SK-N-SH (cell line): ENCODE results near the gene PXYLP1.

Experiments
- POLR2AphosphoS5 ChIP-seq: IDR thresholded peaks from 2 replicates; pipeline ENCODE4 v1.6.1; 2012; ENCODE audit warnings: low read depth, low read length
- TF ChIP-seq, protein P1 (sequence below): IDR thresholded peaks from 2 replicates; pipeline ENCODE4 v1.6.1; 2012; ENCODE audit warnings: mild to moderate bottlenecking, low read depth, low read length, moderate library complexity

DNA sequence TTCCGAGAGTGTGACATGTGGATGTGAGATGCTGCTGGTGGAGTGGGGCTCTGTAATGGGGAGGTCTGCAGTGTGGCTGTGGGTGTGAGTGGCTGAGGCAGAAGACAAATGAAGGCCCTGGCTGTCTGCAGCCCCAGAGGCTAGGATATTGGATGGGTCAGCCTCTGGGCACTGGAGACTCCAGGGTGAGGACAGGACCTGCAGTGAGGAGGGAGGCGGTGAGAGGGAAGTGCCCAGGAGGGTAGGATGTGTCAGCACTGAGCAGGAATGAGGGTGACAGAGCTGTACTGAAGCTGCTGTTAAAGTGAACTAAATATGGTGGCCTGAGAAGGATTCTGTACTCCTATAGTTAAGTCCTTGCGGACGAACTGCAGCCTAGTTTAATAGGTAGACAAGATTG, 27.3 kb upstream of the PXYLP1 start:
- TF ChIP-seq POLR2AphosphoS5: no peak
- TF ChIP-seq, protein P1, sequence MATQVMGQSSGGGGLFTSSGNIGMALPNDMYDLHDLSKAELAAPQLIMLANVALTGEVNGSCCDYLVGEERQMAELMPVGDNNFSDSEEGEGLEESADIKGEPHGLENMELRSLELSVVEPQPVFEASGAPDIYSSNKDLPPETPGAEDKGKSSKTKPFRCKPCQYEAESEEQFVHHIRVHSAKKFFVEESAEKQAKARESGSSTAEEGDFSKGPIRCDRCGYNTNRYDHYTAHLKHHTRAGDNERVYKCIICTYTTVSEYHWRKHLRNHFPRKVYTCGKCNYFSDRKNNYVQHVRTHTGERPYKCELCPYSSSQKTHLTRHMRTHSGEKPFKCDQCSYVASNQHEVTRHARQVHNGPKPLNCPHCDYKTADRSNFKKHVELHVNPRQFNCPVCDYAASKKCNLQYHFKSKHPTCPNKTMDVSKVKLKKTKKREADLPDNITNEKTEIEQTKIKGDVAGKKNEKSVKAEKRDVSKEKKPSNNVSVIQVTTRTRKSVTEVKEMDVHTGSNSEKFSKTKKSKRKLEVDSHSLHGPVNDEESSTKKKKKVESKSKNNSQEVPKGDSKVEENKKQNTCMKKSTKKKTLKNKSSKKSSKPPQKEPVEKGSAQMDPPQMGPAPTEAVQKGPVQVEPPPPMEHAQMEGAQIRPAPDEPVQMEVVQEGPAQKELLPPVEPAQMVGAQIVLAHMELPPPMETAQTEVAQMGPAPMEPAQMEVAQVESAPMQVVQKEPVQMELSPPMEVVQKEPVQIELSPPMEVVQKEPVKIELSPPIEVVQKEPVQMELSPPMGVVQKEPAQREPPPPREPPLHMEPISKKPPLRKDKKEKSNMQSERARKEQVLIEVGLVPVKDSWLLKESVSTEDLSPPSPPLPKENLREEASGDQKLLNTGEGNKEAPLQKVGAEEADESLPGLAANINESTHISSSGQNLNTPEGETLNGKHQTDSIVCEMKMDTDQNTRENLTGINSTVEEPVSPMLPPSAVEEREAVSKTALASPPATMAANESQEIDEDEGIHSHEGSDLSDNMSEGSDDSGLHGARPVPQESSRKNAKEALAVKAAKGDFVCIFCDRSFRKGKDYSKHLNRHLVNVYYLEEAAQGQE: no peak
